GM21526 (cell line): ENCODE data around the gene RARRES2.
"Not testable (repeated sequence)": the region's sequence is repeated elsewhere in the genome, so short reads cannot be mapped to it uniquely, and the experiment has no call there.

ENCODE experiments used
- ATAC-seq: cut with Tn5 transposase; IDR thresholded peaks from one replicate; pipeline ENCODE4 v1.9.1; 2021; ENCODE audit warnings: moderate library complexity; ENCODE audit not compliant: unreplicated experiment, low FRiP score

The RARRES2 gene

GRCh38 chr7:150323682-150324372 is 17.6 kb downstream of the RARRES2 start:
- peak; percentile 27 for ATAC-seq

- ATAC-seq, result peak; percentile 60
Observed at GRCh38 chr7:150322833-150323681, 18.4 kb downstream of the RARRES2 start, which contains the start of the genes ACTR3C and LRRC61. TSS of gene ACTR3C (minus strand) at chr7:150323545. CDS start at chr7:150295296, 28,249 bp downstream. TSS of gene LRRC61 (plus strand) at chr7:150323355. CDS start at chr7:150336862, 13,507 bp downstream.

GRCh38 chr7:150322114-150322832 is 19.2 kb downstream of the RARRES2 start:
- ATAC-seq, result no peak

GRCh38 chr7:150321788-150322113 is 19.7 kb downstream of the RARRES2 start:
- no peak for ATAC-seq

GRCh38 chr7:150317748-150318444 is 23.5 kb downstream of the RARRES2 start:
- ATAC-seq, result no peak

GRCh38 chr7:150316987-150317386 is 24.4 kb downstream of the RARRES2 start:
- not testable (repeated sequence) for ATAC-seq

- ATAC-seq, result no peak
Observed at GRCh38 chr7:150314639-150315239, 26.7 kb downstream of the RARRES2 start.

GRCh38 chr7:150313870-150314269 is 27.6 kb downstream of the RARRES2 start:
- no peak for ATAC-seq

- no peak for ATAC-seq
Observed at GRCh38 chr7:150313367-150313809, 28.0 kb downstream of the RARRES2 start.

- ATAC-seq, result not testable (repeated sequence)
Observed at GRCh38 chr7:150312649-150313366, 28.6 kb downstream of the RARRES2 start.

- no peak for ATAC-seq
Observed at GRCh38 chr7:150311711-150312110, 29.7 kb downstream of the RARRES2 start.

GRCh38 chr7:150311146-150311545 is 30.3 kb downstream of the RARRES2 start:
- no peak for ATAC-seq

- ATAC-seq, result no peak
Observed at GRCh38 chr7:150308575-150308974, 32.9 kb downstream of the RARRES2 start.

GRCh38 chr7:150307904-150308303 is 33.5 kb downstream of the RARRES2 start:
- ATAC-seq, result no peak

GRCh38 chr7:150307129-150307528 is 34.3 kb downstream of the RARRES2 start:
- no peak for ATAC-seq

GRCh38 chr7:150306377-150306776 is 35.1 kb downstream of the RARRES2 start:
- not testable (repeated sequence) for ATAC-seq

GRCh38 chr7:150305903-150306284 is 35.5 kb downstream of the RARRES2 start:
- ATAC-seq, result not testable (repeated sequence)

GRCh38 chr7:150305259-150305902 is 36.0 kb downstream of the RARRES2 start:
- not testable (repeated sequence) for ATAC-seq
